Glutamatergic neuron (in vitro differentiated cells): ENCODE results near the gene DEAF1. TPM values are rescaled to one million over a fixed set of nuclear protein-coding genes. Genes with fewer than 3 reads are reported as not detected.

ENCODE experiments used
- DNase-seq: peaks from one replicate; pipeline ENCODE4 v3.0.0; 2022
- H3K27ac Mint-ChIP-seq: one replicate; pipeline ENCODE4 v1.8.0; 2020; ENCODE audit warnings: mild to moderate bottlenecking, mixed read lengths, inconsistent platforms; ENCODE audit not compliant: unreplicated experiment
- H3K27me3 Mint-ChIP-seq: one replicate; pipeline ENCODE4 v1.8.0; 2020; ENCODE audit warnings: mild to moderate bottlenecking, moderate library complexity, mixed read lengths, inconsistent platforms; ENCODE audit not compliant: unreplicated experiment
- H3K36me3 Mint-ChIP-seq: one replicate; pipeline ENCODE4 v1.8.0; 2020; ENCODE audit warnings: mild to moderate bottlenecking, mixed read lengths, inconsistent platforms; ENCODE audit not compliant: unreplicated experiment
- H3K4me1 Mint-ChIP-seq: one replicate; pipeline ENCODE4 v1.8.0; 2020; ENCODE audit warnings: mild to moderate bottlenecking, low read depth, mixed read lengths, inconsistent platforms; ENCODE audit not compliant: unreplicated experiment
- H3K4me3 Mint-ChIP-seq: one replicate; pipeline ENCODE4 v1.8.0; 2020; ENCODE audit warnings: mild to moderate bottlenecking, mixed read lengths, inconsistent platforms; ENCODE audit not compliant: unreplicated experiment
- H3K9me3 Mint-ChIP-seq: one replicate; pipeline ENCODE4 v1.8.0; 2020; ENCODE audit warnings: mild to moderate bottlenecking, moderate library complexity, mixed read lengths, inconsistent platforms; ENCODE audit not compliant: unreplicated experiment
- CTCF ChIP-seq: fragments of 200-600 bp; sonication (generic); IDR thresholded peaks from one replicate; pipeline ENCODE4 v1.5.0; 2021; ENCODE audit not compliant: partially characterized antibody, unreplicated experiment
- total RNA-seq: library from RNA; stranded (reverse); fragmentation: NEBNext Ultra II Directional; extraction: Animal tissue kit (Norgen Biotek cat#: 25700); gene quantifications from one replicate; pipeline ENCODE4 v1.2.1, GENCODE V29; 2021; ENCODE audit not compliant: unreplicated experiment

Gene DEAF1
- total RNA-seq, 1 donor from 2014 or later = 51.5 TPM

DNA sequence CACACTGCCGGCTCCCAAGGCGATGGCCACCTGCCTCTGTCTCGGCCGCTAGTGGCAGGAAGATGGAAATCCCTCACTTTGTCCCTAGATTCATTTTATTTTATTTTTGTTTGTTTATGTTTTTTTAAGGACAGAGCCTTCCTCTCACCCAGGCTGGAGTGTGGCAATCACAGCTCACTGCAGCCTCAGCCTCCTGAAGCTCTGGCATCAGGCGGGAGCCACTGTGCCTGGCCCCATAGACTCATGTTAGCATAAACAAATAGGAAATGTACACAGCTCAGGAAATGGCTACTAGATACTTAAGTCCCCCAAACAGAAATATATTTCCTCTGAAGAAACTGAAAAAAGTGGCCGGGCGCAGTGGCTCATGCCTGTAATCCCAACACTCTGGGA lies 4.1 kb upstream of the DEAF1 start:
- no peak for DNase-seq
- H3K4me1 Mint-ChIP-seq = peaks cover 17% of the 10 kb centered on the region
- peaks cover 12% of the 10 kb centered on the region for H3K27me3 Mint-ChIP-seq
- TF ChIP-seq CTCF = no peak
- peaks cover 5% of the 10 kb centered on the region for H3K9me3 Mint-ChIP-seq
- H3K36me3 Mint-ChIP-seq = no peaks in the 10 kb centered on the region
- H3K4me3 Mint-ChIP-seq = no peak overlapping the region
- H3K27ac Mint-ChIP-seq = no peak overlapping the region

GRCh38 chr11:698493-699115 lies 3.6 kb upstream of the DEAF1 start:
- peaks cover 10% of the 10 kb centered on the region for H3K27me3 Mint-ChIP-seq
- no peak for TF ChIP-seq CTCF
- H3K36me3 Mint-ChIP-seq = no peaks in the 10 kb centered on the region
- peak overlapping the region; percentile 73 for H3K27ac Mint-ChIP-seq
- peak overlapping the region; percentile 85 for H3K4me3 Mint-ChIP-seq
- no peak for DNase-seq
- H3K9me3 Mint-ChIP-seq = peaks cover 4% of the 10 kb centered on the region
- peaks cover 16% of the 10 kb centered on the region for H3K4me1 Mint-ChIP-seq

DNA sequence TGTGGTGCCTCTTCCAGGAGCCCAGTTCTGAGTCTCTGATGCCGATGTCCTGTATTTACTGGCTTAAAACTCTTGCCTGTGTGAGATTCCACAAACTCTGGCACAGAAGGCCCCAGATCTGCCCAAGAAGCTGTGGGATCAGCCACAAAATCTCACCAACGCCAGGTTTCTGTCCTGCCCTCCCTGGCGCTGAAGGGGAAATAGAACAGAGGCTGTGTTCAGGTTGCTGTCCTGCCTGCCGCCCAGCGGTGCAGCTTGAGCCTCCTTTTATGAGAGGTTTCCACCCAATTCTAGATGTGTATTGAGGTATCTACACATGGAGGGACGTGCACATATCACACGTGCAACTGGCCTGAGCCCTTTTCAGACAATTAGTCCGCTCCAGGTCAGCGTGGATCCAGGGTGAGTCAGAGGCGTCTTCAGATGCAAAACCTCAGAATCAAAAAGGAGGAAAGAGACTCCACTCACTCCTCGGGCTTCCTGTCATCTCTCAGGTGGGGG lies 2.8 kb upstream of the DEAF1 start:
- peaks cover 13% of the 10 kb centered on the region for H3K27me3 Mint-ChIP-seq
- peaks cover 23% of the 10 kb centered on the region for H3K4me1 Mint-ChIP-seq
- peak overlapping the region; percentile 85 for H3K4me3 Mint-ChIP-seq
- peak overlapping the region; percentile 73 for H3K27ac Mint-ChIP-seq
- TF ChIP-seq CTCF = no peak
- peaks cover 10% of the 10 kb centered on the region for H3K9me3 Mint-ChIP-seq
- no peaks in the 10 kb centered on the region for H3K36me3 Mint-ChIP-seq
- no peak for DNase-seq

DNA sequence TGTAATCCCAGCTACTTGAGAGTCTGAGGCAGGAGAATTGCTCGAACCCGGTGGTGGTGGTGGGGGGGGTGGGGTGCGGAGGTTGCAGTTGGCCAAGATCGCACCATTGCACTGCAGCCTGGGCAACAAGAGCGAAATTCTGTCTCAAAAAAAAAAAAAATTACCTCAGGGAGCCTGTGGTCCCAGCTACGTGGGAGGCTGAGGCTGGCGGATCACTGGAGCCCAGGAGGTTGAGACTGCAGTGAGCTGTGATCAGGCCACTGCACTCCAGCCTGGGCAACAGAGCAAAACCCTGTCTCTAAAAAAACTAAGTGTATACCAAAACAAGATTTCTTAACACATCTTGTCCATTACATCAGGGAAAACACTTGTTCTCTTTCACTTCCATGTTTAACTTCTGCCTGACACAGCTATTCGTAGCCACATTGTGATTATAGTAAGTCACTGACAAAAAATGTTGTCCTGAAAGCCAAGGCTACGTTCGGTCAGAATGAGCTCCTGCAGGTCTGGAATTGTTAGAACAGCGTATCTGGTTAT lies 2.0 kb upstream of the DEAF1 start:
- no peak for DNase-seq
- peak overlapping the region; percentile 53 for H3K27ac Mint-ChIP-seq
- peak overlapping the region; percentile 85 for H3K4me3 Mint-ChIP-seq
- peaks cover 26% of the 10 kb centered on the region for H3K4me1 Mint-ChIP-seq
- H3K36me3 Mint-ChIP-seq = no peaks in the 10 kb centered on the region
- peaks cover 9% of the 10 kb centered on the region for H3K9me3 Mint-ChIP-seq
- peaks cover 13% of the 10 kb centered on the region for H3K27me3 Mint-ChIP-seq
- TF ChIP-seq CTCF = no peak

DNA sequence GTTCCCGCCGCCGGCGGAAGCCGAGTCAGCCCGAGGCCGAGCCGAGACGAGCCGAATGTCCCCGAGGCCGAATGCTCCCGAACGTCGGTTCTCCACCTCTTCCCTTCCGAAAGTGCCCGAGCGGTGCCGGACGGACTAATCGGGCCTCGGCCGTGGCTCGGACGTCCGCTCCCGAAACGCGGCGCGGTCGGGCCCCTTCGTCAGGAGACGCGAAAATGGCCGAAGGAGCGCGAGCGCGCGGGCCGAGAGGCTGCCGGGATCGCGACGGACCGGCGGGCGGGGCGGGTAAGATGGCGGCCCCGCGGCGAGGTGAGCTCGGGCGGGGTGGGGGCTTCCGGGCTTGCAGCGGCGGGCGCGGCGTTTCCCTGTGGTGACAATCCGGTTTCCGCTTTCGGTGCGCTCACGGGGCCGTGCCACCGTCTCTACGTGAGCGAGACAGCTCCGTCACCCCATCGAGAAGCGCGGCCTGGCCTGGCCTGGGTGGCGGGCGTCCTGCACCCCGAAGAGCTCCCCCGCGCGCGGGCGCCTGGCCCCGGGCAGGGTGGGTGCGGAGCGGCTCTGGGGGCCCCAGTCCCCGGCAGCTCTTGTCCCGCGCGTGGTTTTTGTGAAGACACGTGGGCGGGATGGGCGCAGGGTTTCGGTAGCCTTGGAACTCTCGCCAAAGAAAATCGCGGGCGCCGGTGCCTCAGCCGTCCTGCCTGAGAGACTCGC lies 671 bp upstream of the DEAF1 start, which contains the start of gene TMEM80:
Gene TMEM80, plus strand, starts transcription at position 279 of the 711 bp plus-strand sequence. Its CDS starts 12 bp downstream, at position 291.
- Mint-ChIP-seq H3K9me3 (peaks cover 11% of the 10 kb centered on the region), H3K4me1 (peaks cover 31% of the 10 kb centered on the region), H3K36me3 (no peaks in the 10 kb centered on the region), H3K4me3 (peak within 1 kb of the TSS; percentile 85), H3K27ac (peak within 1 kb of the TSS; percentile 85), H3K27me3 (peaks cover 11% of the 10 kb centered on the region)
- DNase-seq = peak; percentile 100
- TF ChIP-seq CTCF = no peak
